Fibroblast of skin of back (primary cell): ENCODE results near the gene NEB.

Experiments used
- DNase-seq: peaks from one replicate; pipeline ENCODE4 v3.0.0-alpha.2; 2013

The NEB gene

DNA sequence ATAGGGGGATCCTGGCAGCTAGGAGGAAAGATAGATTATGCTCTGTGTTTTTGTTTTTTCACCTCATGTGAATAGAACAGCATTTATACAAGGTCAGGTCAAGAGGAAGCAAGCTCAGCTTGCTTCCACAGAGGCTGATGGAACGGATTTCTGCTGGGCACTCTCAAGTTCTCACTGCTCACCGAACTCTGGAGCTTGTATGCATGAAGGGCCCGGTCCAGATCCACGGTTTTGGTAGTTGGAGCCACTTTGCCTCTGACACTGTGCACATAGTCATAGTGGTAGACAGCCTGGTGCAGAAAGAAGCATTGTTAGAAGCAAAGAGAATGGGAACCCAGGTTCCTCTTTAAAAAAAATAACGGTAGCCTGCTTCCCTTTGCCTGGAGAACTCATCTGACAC is 182.7 kb downstream of the NEB start:
- DNase-seq, result no peak

DNA sequence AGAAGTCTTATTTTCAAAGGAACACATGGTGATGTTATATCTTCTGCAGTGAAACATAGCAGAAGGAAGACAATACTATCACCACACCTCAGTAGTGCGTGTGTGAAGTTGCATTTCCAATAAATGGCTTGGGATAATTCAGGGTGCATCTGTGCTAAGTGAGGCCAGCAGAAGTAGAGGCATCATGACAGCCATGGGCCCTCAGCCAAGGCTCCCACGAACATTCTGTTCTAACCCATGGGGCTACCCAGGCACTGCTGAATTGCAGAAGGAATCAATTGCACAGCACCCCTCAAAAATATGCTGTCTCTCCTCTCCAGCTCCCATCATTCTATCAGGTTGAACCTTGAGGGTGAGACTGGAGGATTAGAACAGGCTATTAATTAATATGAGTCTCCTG is 185.1 kb downstream of the NEB start:
- no peak for DNase-seq

DNA sequence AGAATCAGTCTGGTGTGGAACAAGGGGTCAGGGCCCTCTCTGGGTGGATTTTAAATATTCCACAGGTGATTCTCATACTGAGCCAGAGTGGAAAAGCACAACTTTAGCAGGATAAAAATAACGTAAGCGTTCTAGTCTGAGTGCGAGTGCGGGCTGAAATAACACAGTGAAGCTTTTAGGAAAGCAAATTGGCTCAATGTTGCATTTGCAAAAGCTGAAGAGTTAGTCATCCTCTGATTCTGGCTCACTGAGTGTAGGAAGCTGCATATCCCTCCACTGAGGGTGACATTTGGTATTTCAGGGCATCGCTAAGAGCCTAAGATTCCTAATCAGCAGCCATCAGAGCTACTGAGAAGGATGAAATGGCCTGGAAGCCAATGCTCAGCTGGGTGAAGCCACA is 189.8 kb downstream of the NEB start:
- peak; percentile 6 for DNase-seq

DNA sequence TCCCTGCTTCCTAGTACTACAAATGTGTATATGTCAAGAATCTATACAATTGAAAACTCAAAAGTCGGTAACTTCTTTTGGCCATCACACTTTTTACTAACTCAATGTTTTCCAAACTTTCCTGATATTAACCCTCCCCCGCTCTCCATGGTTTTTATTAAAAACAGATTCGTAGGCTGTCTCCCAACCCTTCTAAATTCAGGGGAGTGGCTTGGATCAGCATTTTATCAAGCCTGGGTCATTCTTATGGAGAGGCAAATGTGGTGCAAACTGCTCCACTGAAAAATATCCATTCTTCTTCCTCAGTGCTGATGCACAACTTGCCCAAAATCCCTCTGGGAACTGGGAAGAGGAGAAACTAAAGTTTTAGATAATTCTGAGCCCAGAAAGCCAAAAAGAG is 190.4 kb downstream of the NEB start:
- DNase-seq, result no peak

DNA sequence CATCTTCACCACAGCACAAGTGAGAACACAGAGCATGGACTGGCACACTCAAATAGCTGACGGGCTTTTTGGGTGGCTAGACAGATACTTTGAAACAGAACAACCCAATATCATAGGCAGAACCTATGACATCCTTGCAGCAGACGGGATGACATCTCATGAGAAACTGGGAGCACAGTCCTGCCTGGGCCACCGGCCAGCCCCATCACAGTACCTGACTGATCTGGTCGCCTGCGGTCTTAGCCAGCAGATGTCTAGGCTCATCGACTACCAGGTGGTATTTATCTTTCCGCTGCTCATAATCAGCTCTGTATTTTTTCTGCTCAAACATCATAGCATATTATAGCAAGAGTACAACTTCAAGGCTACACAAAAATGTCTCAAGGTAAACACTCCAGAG is 200.3 kb downstream of the NEB start:
- no peak for DNase-seq

DNA sequence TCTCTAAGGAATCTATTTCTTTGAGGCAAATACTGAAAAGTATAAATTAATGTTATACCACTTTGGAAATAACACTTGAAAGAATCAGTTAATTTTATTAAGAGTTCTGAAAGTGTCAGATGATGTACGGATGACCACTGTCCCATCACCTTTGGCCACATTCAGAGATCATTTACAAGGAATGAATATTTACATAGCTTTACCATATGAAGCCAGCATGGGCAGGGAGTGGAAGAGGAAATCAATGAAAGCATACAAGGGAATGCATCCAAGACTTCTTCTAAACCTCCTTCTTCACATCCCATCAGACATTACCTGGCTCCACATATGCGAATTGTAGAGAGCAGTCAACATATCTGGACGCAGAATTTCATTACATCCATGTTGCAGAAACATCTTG is 201.1 kb downstream of the NEB start:
- no peak for DNase-seq

DNA sequence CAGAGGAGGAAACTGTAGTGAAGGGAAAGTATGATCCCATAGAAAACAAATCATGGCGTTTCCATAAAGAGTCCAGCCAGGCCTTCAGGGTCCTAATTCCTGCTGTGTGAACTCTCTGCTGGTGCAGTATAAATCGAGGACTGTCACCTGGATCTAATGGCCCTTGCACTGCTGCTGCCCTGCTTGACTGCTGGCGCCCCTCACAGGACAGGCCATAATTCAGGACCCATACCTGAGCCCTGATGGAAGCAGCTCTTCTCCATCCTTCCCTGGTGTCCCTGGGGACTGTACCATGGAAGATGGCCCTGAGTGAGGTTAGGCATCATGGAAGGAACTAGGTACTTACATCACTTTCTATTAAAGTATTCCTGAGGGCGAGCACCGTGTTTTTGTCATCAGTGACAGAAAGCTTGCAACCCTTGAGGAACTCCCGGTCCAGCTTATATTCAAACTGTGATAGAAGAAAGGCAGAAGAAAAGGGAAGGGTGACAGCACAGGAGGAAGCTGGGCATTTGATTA is 207.6 kb downstream of the NEB start:
- no peak for DNase-seq

DNA sequence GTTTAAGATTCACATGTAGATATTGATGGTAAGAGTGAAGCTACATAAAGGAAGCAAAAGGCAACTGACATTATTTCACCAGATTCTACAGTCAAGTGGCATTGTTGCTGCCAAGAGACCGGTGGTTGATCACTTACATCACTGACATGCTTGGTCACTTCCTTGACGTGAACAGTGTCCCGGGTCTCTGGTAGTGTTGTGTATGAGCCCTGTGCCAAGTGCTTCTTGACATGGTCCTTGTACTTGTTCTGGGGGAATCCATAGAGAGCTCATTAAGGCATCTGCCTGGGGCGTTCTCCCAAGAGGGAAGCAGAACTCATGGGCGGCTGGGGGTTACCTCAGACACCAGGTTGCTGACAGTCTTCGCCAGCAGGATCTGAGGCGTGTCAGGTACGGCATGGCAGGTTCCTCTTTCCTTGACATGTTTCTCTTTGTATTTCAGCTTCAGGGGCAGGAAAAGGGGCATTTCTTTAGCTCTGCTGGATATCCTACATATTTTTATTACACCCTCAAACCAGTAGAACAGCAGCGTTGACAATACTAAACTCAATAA is 208.4 kb downstream of the NEB start:
- no peak for DNase-seq

DNA sequence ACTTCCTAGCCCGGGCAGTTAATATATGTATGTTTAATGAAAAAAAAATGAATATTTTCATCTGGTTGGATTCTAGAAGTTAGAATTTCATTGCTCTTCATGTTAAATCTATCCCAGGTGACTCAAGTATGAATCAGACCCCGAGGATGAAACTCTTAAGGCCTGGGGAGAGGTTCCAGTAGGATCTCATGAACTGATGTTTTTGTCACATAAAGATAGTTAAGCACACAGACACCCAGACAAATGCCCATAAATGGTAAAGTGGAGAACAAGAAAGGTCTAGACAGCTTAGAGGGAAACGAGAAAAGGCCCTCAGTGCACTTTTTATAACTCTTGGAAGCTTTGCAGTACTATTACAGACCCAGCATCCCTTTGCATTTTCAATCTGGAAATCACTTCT is 210.4 kb downstream of the NEB start:
- peak; percentile 67 for DNase-seq

DNA sequence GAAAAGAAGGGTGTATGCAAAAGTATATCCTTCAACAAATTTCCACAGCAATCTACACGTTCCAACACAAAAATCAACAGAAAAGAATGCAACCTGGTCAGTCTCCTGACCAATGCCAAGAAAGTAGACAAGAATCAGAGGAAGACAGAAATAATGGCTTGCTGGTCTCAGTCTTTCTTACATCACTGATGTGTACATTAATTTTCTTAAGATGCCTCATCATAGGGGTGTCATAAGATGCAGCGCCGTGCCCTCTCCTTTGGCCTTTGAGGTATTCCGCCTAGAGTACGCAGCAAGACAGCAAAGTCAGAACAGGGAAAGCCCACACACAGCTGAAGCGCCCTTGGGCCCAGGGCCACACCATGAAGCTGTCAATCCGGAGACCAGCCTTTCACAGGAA is 211.7 kb downstream of the NEB start:
- no peak for DNase-seq

DNA sequence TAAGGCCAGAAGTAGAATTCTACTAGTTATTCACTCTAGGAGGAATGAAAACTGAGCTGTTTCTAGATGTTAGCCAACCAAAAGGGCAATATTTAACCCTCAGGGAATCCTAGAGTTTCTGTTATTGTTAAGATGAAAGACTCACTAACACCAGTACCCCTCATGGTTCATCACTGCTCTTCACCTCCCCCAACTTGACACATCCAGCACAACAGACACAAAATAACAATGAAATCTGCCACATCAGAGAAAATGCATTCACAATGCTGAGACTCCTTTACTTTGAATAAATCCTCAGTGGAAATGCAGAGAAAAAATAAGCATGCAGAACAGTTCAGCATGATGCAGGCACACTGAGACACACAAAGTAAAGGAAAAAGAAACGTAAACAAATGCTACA is 213.3 kb downstream of the NEB start:
- DNase-seq, result no peak

DNA sequence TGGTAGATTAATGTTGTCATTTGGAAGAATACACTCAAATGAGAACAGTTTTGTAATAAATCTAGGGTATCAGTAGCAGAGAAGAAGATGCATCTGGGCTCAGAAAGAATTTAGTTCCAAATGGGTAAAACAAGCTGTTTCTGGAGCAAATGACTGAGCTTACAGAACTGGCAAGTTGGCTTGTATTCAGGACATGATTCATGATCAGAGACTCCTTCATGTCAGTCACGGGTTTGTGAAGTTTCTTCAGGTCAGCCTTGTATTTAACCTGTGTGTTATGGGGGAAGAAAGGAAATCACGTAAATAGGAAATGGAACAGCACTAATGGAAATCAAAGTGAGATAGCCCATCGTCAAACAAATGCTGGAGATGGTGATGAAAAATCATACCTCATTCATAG is 215.5 kb downstream of the NEB start:
- DNase-seq, result no peak

DNA sequence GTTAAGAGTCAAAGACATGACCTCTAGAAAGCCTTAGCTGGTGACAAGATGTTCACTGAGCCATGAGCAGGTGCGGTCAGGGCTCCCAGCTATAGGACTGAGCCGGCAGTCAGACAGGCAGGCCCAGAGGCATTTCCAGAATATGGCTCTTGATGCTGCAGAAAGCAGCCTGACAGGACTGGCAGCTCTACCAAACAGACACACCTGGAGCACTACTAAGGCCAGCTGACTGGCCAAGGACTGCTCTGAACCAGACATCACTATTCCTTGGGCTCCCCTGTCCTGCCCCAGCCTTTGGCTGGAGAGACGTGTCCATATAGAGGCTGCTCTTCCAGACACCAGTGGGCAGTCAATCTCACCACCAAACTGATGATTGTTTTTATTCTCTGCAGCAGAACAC is 225.8 kb downstream of the NEB start:
- DNase-seq, result no peak

DNA sequence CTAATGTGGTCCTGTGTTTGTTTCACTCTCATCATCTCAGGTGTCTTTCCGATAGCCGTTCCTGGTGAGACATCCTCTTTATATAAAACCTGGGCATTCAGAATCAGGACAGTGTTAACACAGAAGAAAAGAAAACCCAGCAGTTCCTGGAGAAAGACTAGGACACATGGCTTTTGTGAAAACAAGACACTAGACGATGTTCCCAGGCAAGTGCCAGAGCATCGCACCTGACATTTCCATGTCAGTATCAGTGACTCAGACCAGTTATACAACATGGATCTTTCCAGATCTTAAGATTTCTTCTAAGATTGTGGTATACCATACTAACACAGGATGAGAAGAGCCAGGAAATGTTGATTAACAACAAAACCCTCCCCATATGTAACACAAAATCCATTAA is 228.1 kb downstream of the NEB start:
- DNase-seq, result no peak

DNA sequence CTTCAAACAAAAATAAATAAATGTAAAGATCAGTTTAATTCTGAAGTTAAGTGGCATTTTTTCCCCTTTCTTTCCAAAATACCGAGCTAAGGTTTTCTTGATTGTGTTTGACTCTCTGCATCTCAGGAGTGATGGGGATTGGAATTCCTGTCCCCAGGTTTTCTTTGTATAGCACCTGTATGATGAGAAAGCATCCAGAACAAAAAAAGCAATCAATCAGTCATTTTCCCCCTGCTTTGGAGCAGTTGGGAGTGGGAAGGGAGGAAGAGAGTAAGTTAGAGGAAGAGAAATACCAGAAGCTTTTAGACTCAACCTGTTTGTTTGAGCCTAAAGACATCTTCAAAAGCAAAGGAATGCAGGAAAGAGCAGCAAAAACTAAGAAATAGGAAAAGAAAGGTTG is 236.1 kb downstream of the NEB start:
- no peak for DNase-seq

DNA sequence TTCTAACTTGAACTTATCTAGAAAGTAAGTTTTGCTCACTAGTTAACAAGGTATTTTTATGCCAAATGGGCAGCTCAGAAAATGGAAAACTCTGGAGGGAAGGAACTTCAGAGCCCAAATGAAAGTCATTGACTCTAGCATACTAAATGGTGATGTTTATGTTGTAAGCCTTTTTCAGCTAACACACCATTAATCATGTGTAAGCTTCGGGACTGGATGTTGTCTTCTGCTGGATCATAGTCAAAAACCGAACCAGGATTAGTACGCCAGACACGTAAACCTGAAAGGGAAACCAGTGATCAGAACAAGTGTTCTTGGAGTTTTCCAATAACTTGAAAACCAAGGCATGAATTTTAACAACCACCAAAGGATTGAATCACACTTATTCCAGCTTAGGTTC is 242.8 kb downstream of the NEB start:
- no peak for DNase-seq

DNA sequence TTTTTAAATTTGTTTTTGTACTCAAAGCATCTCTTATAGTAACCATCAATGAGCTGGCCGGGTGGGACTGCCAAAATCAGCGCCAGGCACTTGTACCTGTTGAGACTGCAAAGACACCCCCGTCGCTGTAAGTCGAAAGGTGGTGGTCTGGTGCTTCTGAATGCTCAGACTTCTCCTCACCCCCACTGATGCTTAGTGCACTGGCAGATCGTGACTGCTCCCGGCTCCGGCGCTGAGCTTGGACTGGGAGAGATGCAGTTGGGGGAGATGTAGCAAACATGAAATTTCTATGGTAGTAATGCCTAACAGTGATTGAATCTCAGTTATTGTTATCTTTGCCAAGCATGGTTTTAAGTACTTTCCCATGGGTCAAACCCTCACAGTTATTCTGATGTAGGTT is 244.0 kb downstream of the NEB start:
- DNase-seq, result no peak

DNA sequence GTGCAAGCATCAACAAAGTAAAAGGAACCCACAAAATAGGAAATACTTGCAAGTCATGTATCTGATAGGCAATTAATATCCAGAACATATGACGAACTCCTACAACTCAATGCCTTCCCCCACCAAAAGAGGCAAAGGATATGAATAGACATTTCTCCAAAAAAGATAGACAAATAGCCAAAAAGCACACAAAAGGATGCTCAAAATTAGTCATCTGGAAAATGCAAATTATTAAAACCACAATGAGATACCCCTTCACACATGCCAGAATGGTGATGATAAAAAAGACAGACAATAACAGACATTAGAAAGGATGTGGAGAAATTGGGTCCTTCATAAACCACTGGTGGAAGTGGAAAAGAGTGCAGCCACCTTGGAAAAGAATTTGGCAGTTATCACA is 248.2 kb downstream of the NEB start:
- DNase-seq, result no peak

DNA sequence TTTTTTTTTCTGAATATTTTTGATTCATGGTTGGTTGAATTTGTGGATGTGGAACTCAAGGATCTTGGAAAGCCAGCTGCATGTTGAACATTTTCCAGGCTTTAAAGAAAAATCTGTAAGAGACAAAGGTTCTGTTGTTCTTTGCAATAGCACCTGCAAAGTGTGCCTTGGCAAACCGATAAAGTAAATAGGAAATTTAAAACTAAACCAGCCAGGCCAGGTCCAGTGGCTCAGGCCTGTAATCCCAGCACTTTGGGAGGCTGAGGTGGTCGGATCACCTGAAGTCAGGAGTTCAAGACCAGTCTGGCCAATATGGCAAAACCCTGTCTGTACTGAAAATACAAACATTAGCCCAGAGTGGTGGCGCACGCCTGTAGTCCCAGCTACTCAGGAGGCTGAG is 250.2 kb downstream of the NEB start:
- no peak for DNase-seq

DNA sequence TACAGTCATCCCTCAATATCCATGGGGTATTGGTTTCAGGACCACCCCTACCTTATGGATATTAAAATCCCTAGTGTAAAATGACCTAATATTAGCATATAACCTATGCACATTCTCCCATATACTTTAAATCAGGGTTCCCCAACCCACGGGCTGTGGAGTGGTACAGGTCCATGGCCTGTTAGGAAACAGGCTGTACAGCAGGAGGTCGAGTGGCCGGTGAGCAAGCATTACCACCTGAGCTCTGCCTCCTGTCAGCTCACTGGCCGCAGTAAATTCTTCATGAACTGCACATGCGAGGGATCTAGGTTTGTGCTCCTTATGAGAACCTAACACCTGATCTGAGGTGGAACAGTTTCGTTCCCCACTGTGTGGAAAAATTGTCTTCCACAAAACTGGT is 250.7 kb downstream of the NEB start:
- no peak for DNase-seq

DNA sequence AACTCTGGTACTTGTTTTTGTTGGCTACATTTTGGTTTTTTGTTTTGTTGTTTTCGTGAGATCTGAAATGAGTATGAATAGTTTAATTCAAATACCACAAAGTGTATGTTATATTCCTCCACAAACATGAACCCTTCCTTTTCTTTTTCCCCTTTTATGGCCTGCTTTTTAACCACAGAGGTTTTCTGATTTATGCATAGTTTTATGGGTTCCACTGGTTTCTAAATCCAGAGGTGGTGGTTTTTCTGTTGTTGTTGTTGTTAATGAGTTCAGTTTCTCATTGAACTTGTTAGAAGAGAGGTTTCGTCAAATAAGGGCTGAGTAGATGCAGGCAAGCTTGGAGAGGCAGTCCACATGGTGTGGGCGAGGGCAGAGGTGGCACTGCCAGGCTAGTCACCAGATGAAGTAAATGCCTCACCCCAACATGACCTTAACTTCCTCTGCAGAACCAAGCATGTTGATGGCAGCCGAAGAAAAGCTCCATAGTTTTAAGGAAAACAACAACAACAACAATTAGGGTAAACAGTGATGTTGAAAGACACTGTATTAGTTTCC is 252.0 kb downstream of the NEB start:
- no peak for DNase-seq

DNA sequence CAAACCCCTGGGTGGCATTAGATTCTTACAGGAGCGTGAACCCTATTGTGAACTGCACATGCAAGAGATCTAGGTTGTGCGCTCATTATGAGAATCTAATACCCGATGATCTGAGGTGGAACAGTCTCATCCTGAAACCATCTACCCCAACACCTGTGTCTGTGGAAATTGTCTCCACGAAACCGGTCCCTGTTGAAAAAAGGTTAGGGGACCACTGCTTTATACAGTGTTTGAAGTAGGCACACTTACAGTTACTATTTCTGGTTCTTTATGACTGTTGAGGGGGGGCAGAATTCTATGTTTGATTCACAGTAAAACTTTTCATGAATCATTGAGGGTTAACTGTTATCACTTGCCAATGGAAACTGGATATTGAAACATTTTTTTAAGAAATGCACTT is 252.5 kb downstream of the NEB start:
- no peak for DNase-seq

DNA sequence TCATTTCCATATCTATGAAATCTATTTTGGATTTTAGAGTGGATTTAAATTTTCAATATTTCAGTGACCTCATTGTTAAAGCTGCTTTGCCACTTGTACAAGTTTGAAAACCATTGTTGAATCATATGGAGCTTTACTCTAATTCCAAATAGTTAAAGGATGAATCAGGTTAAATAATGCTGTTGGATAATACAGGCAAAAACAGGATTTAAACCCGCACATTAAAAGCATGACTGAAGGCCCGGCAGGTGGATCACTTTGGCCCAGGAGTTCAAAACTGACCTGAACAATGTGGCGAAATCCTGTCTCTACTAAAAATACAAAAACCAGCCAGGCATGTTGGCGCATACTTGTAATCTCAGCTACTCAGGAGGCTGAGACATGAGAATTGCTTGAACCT is 256.3 kb downstream of the NEB start:
- peak; percentile 38 for DNase-seq

DNA sequence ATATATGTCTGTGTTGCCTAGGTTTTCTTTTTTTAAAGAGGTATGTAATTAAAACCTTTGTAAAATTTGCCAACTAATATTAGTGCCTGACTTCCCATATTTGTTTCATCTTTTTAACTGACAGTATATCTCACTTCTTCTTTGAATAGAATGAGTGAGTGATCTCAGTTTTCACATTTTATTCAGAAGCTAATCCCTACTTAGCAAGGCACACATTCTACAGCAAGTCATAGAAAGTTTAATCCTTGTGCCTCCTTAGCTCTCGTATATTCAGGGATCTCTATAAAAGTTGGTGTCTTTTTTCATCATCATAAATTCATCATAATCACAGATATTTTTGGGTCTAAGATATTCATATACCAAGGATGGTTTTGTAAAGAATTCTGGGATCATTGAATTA is 258.0 kb downstream of the NEB start:
- no peak for DNase-seq

DNA sequence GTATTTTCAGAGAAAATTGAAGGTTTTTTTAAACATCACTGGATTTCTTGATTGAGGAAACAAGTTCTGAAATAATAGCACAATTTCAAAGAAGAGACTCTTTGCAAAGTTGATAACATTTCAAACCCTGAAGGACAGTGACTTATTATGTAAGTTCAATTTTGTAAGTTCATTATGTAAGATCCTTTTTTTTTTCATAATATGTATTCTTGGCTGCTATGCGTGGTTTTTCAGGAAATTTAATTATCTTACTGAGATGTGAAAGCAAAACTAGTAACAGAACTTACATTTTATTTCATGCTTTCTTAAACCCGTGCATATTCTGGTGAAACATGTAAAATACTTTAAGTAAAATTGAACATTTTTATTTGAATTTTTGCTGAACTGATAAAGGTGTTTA is 259.2 kb downstream of the NEB start:
- no peak for DNase-seq
